Fibroblast of skin of right biceps (primary cell): Measurements from ENCODE around the gene CHCHD3.
A peak's percentile ranks its signal among the peaks of the same experiment; 100 is the strongest.

Experiments used
- DNase-seq: peaks from one replicate; pipeline ENCODE4 v3.0.0-alpha.2; 2013

CHCHD3 gene

GRCh38 chr7:133077394-133077793 is 4.5 kb downstream of the CHCHD3 start:
- no peak for DNase-seq

DNA sequence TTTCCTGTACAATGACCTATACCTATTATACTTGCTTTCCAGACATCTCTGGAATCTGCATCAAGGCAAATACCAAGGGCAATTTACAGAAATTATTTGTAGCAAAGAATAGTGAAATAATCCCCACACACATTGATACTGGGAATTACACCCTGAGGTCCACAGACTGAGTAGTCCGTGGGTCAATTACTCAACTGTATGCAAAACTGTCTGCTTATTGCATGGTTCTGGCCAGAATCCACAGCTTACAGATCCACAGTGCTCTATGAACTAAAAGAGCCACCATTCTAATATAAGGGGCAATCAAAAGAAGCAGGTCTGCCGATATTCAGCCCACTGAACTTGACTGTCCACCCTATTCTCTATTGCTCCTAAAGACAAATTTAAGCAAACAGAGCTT is 5.7 kb downstream of the CHCHD3 start:
- DNase-seq = no peak

- no peak for DNase-seq
Observed at GRCh38 chr7:133071506-133071905, 10.4 kb downstream of the CHCHD3 start.

- no peak for DNase-seq
Observed at GRCh38 chr7:133070562-133070961, 11.3 kb downstream of the CHCHD3 start.

DNA sequence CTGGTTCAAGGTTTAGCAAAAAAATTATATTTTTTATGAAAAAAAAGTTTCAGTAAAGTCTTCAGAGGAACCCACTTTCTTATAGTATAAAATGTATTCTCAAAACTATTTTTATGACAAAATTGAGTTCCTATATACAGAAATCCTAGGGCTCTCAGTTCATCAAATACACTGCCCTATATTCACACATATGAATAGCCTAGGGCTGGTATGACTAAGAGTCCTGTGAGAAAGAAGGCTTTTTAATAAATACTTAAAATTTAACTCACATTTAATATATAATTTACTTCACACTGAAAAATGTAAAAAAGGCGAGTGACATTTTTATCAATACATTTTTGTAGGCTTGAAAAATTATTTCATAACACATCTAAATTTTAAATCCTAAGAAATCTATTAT is 16.6 kb downstream of the CHCHD3 start:
- DNase-seq = no peak

- DNase-seq = no peak
Observed at GRCh38 chr7:133064082-133064820, 17.6 kb downstream of the CHCHD3 start.

GRCh38 chr7:133061792-133062191 is 20.1 kb downstream of the CHCHD3 start:
- DNase-seq = no peak

DNA sequence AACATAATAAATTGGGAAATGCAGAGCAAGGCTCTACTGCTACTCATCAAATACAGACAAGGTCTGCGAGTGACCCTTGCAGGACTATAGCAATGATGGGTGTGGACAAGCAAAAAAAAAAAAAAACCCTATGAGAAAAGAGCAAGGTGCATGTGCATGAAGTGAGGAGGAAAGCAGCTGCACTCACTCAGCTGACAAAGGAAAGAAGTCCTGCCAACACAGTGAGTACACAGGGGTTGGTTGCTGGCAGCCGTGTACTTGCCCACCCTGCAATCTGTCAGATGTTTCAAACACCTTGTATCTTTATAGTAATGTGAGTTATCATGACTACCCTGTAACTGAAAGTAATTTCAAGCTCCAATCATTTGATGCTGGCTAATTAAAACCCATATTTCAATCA is 20.5 kb downstream of the CHCHD3 start:
- DNase-seq = no peak

DNA sequence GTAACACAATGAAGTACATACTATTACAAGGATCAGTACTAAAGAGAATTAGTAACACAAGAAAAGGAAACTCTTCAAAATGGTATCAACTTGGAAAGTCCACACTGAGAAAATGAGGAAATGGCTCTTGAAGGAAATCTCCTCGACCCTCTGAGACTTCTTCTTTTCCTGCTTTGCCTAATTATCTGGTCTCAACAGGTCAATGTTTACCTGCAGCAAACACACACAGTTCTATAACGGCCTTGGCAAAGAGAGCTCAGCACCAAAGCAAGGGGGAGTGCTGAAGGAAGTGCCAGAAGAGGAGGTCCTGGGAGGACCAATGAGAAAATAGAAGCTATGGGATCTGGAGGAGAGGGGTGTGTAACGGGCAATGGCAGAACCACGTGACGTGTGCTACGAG is 21.9 kb downstream of the CHCHD3 start:
- no peak for DNase-seq

- DNase-seq = no peak
Observed at GRCh38 chr7:133059263-133059662, 22.6 kb downstream of the CHCHD3 start.

- no peak for DNase-seq
Observed at GRCh38 chr7:133056370-133057238, 25.3 kb downstream of the CHCHD3 start.

DNA sequence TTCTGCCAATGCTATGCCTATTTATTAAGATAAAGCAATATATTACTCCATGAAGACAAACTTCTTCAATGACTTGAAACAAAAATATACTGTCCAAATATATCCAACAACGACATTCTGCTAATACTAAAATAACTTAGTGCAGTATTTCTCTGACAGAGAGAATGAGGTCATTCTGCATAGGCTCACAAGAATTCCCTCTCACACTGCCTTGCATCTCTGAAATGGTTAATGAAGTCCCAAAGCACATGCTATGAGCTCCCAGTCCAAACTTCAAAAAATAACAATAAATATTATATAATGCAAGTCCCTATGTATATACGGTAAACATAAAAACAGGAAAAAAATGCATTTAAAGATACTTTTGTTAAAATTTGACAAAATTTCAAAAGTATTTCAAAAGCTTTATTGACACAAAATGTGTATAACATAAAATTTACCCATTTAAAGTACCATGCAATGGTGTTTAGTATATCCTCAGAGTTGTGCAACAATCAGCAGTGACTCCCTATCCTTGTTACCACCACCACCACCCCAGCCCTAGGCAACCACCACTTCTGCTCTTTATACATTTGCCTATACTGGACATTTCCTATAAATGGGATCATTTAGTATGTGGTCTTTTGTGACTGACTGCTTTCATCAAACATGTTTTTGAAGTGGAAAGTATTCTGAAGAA is 27.6 kb downstream of the CHCHD3 start:
- peak; percentile 42 for DNase-seq

GRCh38 chr7:133053321-133053891 is 28.5 kb downstream of the CHCHD3 start:
- peak; percentile 97 for DNase-seq

- no peak for DNase-seq
Observed at GRCh38 chr7:133052826-133053225, 29.1 kb downstream of the CHCHD3 start.

GRCh38 chr7:133052401-133052756 is 29.5 kb downstream of the CHCHD3 start:
- DNase-seq = peak; percentile 3

DNA sequence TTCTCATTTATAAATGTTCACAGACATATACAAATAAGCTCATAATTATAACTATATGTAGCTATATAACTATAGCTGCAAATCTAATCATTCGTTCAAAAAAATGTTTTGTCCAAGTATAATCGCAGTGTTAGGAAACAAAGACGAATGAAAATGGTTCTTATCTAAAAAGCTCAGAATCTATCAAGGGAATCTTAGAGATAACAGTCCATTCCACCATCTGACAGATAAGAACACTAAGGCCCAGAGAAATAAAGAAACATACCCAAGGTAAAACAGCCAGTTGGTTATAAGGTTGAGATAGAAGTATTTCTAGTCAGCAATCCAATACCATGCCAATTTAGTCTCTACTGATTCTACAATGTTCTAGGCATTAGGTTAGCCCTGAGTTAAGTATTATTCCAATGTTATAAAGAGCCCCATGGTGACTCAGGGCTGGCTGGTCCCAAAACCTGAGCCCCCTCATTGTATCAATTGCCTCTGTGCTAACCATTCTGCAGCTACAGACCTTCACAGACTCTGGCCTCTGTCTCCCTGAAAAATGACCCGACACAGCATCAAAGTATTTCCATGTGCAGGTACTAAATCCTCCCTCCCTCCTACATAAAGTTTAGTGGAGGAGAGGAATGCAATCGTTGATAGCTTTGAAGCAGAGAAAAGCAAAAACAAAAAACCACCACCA is 30.0 kb downstream of the CHCHD3 start:
- DNase-seq = no peak

DNA sequence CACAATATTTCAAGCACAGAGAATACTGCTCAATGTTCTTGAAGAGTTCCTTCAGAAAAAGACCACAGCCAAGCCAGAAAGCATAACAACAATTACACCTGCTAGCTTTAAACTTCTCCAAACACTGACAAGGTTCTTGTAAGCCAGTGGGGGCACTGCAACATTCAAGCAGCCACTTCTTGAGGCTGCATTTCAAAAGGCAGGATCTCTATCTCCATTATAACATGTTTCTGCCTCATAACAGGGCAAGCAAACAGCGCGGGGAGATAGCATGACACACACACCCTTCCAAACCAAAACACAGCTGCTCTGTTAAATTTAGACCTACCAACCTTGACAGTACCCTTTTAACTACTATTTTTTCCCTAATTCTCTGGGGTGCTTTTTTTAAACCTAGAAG is 30.8 kb downstream of the CHCHD3 start:
- DNase-seq = peak; percentile 18

DNA sequence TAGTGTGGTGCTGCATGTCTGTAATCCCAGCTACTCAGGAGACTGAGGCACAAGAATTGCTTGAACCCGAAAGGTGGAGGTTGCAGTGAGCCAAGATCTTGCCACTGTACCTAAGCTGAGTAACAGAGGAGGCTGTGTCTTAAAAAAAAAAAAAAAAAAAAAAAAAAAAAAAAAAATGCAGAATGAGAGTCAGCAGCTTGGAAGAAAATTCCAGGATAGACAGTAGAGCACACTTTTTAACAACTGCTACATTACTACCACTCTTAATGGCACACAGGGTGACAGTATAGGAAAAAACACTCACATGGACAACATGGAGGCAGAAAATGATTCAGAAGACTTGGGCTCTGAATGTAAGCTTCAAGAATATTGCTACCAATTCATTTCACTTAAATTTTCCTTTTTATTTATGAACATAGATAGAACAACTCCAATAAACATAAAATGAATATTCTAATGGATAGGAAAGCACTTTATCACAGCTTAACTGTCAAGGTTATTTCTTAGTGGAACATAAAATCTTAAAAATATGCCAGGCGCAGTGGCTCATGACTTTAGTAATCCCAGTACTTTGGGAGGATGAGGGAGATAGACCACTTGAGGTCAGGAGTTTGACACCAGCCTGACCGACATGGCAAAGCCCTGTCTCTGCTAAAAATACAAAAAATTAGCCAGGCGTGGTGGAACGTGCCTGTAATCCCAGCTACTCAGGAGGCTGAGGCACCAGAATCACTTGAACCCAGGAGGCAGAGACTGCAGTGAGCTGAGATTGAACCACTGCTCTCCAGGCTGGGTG is 31.5 kb downstream of the CHCHD3 start:
- DNase-seq = no peak

DNA sequence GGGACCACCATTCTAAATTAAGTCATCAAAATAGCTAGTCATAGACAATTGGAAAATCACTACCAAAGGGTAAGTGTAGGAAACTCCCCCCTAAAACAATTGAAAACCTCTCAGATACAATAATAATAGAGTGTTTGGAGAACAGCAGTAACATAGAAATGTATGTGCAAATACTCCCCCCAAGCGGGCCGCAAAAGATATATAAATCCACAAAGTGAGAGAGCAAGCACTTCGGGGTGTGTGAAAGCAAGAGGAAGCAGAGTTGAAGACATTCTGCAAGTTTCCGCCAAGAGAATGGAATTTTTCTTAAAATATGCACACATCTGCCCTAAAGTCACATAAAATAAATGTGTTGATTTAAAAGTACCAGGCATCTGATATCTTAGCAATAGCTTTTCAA is 33.3 kb downstream of the CHCHD3 start:
- peak; percentile 15 for DNase-seq

GRCh38 chr7:133047321-133047720 is 34.6 kb downstream of the CHCHD3 start:
- no peak for DNase-seq

DNA sequence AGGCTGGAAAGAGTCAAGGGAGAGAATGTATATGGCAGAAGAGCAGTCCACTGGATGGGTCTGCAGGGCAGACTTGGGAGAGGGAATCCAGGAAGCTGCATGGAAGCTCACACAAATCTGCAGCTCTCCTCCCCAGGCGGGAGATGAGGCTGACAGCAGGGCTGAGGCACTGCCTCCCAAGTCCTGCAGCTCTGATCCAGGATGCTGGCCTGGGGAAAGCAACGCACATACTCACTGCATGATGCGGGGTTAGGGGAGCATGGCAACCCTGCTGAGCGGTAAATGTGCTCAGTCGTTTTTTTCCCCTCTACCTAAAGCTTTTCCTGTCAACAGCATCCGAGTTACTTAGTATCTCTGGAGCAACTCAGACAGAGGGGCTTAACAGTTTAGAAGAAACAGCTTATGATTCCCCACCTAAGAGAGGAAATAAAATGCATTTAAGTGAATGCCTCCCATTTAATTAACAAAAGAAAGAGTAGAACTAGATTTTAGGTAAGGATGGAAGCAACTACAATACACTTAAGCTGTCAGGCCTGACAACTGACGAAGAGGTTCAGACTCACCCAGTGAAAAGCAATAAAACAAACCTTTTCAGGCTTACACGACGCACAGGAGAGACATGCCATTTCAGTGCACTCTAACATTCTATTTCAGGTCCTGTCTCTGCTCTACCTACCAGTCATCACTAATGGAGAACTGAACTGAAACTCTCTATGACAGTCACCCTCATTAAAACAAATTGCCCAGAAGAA is 37.0 kb downstream of the CHCHD3 start:
- DNase-seq = no peak
